Measurements from ENCODE around the gene TUBB3.

DNA sequence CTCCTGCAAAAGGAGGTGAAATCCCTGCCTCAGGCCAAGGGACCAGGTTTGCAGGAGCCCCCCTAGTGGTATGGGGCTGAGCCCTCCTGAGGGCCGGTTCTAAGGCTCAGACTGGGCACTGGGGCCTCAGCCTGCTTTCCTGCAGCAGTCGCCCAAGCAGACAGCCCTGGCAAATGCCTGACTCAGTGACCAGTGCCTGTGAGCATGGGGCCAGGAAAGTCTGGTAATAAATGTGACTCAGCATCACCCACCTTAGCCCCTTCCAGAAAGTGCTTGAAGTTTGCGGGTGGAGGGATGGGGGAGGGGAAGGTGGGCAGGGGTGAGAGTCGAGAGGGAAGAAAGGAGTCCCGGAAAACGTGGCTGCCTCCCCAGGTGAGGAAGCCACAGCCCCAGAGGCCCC is 2.4 kb upstream of the TUBB3 start:
- TF ChIP-seq CEBPB (tag; IDR thresholded peaks at IDR 0.05), result no peak
- TF ChIP-seq, protein P1, sequence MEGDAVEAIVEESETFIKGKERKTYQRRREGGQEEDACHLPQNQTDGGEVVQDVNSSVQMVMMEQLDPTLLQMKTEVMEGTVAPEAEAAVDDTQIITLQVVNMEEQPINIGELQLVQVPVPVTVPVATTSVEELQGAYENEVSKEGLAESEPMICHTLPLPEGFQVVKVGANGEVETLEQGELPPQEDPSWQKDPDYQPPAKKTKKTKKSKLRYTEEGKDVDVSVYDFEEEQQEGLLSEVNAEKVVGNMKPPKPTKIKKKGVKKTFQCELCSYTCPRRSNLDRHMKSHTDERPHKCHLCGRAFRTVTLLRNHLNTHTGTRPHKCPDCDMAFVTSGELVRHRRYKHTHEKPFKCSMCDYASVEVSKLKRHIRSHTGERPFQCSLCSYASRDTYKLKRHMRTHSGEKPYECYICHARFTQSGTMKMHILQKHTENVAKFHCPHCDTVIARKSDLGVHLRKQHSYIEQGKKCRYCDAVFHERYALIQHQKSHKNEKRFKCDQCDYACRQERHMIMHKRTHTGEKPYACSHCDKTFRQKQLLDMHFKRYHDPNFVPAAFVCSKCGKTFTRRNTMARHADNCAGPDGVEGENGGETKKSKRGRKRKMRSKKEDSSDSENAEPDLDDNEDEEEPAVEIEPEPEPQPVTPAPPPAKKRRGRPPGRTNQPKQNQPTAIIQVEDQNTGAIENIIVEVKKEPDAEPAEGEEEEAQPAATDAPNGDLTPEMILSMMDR (IDR thresholded peaks at IDR 0.05 in 2 of 3, conservative IDR thresholded peaks at IDR 0.05 in 1 of 3; ENCODE audit: insufficient read depth in 2 of 3, low read depth in 1 of 3, low read length in 3 of 3), result no peak
- no peak for TF ChIP-seq BACH1 (tag; IDR thresholded peaks at IDR 0.05)
- TF ChIP-seq POLR2H (tag; IDR thresholded peaks at IDR 0.05; ENCODE audit: low read depth), result no peak
- TF ChIP-seq, protein P2, sequence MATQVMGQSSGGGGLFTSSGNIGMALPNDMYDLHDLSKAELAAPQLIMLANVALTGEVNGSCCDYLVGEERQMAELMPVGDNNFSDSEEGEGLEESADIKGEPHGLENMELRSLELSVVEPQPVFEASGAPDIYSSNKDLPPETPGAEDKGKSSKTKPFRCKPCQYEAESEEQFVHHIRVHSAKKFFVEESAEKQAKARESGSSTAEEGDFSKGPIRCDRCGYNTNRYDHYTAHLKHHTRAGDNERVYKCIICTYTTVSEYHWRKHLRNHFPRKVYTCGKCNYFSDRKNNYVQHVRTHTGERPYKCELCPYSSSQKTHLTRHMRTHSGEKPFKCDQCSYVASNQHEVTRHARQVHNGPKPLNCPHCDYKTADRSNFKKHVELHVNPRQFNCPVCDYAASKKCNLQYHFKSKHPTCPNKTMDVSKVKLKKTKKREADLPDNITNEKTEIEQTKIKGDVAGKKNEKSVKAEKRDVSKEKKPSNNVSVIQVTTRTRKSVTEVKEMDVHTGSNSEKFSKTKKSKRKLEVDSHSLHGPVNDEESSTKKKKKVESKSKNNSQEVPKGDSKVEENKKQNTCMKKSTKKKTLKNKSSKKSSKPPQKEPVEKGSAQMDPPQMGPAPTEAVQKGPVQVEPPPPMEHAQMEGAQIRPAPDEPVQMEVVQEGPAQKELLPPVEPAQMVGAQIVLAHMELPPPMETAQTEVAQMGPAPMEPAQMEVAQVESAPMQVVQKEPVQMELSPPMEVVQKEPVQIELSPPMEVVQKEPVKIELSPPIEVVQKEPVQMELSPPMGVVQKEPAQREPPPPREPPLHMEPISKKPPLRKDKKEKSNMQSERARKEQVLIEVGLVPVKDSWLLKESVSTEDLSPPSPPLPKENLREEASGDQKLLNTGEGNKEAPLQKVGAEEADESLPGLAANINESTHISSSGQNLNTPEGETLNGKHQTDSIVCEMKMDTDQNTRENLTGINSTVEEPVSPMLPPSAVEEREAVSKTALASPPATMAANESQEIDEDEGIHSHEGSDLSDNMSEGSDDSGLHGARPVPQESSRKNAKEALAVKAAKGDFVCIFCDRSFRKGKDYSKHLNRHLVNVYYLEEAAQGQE (IDR thresholded peaks at IDR 0.05; ENCODE audit: borderline replicate concordance), result no peak
- TF ChIP-seq, protein P2 (CRISPR knock-in tag; IDR thresholded peaks at IDR 0.05; ENCODE audit: low read depth), result no peak
- TF ChIP-seq, protein P3, sequence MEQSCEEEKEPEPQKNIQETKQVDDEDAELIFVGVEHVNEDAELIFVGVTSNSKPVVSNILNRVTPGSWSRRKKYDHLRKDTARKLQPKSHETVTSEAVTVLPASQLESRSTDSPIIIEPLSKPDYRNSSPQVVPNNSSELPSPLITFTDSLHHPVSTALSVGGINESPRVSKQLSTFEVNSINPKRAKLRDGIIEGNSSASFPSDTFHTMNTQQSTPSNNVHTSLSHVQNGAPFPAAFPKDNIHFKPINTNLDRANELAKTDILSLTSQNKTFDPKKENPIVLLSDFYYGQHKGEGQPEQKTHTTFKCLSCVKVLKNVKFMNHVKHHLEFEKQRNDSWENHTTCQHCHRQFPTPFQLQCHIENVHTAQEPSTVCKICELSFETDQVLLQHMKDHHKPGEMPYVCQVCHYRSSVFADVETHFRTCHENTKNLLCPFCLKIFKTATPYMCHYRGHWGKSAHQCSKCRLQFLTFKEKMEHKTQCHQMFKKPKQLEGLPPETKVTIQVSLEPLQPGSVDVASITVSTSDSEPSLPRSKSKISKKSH (CRISPR knock-in tag; IDR thresholded peaks at IDR 0.05), result no peak
- no peak for TF ChIP-seq FOXJ3 (CRISPR knock-in tag; IDR thresholded peaks at IDR 0.05)
- no peak for TF ChIP-seq CREM (IDR thresholded peaks at IDR 0.05; ENCODE audit: low read depth)

Data from K562 (cell line).